GM15510 (cell line): ENCODE data around the gene ZCCHC7.

Experiments used
- POLR2A ChIP-seq: IDR thresholded peaks from 3 replicates; pipeline ENCODE4 v1.6.1; 2011; ENCODE audit warnings: borderline replicate concordance; ENCODE audit not compliant: insufficient read length; ENCODE audit errors: extremely low read depth

Gene ZCCHC7

DNA sequence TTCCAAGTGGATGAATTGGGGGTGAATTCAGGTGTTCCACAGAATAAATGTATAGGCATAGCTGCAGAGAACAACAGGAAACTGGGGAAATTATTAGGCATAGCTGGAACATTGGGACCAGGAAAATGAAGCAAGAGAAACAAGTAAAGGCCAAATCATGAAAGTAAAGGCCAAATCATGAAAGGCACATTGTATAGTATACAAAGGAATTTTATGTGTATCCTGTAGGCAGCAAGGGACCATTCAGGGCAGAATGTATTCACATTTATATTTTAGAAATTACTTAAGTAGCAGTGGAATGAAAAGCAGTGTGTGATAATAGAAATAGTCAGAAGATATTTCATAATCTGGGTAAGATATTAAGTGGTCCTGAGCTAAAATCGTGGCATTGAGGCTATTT is 174.8 kb downstream of the ZCCHC7 start:
- no peak for TF ChIP-seq POLR2A

DNA sequence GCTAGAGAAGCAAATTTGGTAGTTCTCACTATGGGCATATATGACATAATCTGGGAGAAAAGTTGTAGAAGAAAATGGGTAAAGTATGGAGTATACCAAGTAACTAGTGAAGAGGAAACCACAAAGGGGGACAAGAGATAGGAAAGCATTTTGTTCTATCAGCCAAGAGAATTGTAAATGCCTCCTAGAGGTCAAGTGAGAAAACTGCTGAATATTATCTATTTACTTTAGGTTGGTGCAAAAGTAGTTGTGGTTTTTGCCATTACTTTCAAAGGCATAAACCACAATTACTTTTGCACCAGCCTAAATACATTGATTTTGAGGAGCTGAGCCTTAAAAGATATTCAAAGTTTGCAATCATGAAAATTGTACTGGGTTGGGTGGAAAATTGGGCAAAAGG is 175.4 kb downstream of the ZCCHC7 start:
- TF ChIP-seq POLR2A = no peak

DNA sequence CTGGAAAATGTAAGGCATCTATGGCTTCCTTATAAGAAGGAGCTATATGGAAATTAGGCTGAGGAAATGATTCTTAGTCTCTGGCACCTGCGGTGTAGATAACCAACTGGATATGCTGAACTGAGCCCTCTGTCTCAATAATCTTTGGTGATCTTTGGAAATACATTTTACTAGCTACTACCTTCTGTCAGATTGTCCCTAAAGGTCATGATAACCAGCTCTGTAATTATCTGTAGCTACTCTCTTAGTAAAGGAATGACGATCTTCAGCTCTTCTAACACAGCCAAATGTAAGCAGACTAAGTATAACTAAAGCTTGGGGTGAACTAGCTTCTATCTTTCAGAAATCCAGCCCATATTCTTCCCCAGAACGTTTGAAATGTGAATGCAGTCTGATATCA is 177.2 kb downstream of the ZCCHC7 start:
- TF ChIP-seq POLR2A = no peak

DNA sequence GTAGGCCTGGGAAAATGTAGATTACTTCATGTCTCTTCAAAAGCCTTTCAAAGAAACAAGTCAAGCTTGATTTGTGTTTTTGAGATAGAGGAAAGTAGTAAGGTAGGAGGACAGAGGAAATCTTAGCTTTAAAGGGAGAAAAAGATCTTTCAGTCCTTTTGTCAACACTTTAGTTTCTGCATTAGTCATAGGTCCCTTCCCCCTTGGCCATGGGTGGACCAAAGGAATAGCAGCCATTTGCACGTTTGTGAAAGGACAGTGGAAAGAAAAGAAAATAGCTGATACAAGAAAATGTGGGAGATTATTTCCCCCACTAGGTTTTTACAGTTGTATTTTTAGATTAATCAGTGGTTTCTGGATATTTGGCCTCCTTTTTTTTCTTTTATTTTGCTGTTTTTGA is 180.2 kb downstream of the ZCCHC7 start:
- no peak for TF ChIP-seq POLR2A

DNA sequence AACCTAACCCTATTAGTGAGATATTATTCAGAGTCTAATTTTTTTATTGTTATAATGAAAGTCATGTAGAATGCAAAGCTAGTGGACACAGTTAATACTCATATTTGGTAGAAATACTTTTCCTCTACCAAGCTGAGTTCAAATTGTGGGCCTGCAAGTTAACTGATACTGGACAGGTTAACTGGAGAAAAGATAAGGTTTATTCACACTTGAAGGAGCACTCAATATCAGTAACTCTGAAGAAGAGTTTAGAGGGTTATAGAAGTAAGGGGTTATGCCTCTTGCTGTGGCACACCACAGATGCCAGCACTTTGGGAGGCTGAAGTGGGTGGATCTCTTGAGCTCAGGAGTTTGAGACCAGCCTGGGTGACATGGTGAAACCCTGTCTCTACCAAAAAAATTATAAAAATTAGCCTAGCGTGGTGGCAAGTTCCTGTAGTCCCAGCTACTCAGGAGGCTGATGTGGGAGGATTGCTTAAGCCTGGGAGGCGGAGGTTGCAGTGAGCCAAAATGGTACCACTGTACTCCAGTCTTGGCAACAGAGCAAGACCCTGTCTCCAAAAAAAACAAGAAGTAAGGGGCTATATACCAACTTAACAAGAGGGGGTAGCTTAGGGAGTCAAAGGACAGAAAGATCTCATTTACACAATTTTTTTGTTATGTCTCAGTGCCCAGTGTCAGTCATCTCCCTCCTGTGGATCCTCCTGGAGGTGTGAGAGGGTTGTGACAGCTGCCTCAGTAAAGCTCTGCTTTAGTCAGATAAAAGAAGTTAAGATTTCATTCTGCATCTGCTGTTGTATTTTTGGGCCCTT is 180.9 kb downstream of the ZCCHC7 start:
- no peak for TF ChIP-seq POLR2A

DNA sequence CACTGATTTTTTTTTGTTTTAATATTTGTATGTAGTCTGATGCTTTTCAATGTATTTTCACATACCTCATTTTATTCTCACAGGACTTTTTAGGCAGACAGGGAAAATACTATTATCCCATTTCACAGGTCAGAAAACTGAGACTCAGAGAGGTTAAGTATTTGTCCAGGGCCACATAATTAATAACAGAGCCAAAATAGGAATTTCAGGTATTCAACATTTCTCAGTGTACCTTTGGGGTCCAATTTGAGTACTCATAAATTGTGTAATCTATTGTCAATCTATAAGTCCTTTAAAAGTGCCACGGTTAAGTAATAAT is 181.4 kb downstream of the ZCCHC7 start:
- TF ChIP-seq POLR2A = no peak

DNA sequence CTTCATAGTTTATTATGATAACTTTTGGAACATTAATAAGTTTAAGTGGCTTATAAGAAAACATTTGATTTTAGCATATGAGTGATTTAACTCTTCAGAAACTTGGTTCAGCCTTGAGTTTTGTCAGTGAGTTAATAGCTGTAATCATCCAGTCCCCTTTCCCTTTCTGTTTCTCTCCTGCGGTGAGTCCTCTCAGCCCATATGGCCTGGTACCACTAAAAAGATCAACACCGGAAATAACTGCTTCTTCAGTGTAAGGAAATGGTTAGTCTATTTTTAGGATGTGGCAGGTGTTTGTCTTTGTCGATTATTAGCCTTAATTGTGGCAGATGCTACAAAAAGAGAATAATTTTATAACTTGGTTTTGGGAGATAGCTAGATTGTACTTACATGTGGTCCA is 181.9 kb downstream of the ZCCHC7 start:
- no peak for TF ChIP-seq POLR2A

DNA sequence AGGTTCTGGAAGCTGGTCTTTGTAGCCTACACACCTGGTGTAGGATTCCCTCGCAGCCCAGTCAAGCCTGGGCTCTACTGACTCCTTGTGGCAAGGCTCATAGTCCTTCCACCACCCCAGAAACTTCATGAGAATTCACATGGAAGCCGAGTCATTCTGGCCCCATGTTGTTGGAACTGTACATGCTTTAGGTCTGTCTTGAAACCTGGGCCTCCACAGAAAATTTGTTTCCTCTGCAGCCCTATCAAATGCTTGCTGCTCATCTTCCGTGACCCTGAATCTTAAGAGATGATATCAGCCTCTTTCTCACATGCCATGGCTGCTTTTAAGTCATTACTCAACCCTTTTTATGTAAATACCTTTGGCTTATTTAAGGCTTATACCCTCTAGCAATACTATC is 188.8 kb downstream of the ZCCHC7 start:
- TF ChIP-seq POLR2A = no peak

DNA sequence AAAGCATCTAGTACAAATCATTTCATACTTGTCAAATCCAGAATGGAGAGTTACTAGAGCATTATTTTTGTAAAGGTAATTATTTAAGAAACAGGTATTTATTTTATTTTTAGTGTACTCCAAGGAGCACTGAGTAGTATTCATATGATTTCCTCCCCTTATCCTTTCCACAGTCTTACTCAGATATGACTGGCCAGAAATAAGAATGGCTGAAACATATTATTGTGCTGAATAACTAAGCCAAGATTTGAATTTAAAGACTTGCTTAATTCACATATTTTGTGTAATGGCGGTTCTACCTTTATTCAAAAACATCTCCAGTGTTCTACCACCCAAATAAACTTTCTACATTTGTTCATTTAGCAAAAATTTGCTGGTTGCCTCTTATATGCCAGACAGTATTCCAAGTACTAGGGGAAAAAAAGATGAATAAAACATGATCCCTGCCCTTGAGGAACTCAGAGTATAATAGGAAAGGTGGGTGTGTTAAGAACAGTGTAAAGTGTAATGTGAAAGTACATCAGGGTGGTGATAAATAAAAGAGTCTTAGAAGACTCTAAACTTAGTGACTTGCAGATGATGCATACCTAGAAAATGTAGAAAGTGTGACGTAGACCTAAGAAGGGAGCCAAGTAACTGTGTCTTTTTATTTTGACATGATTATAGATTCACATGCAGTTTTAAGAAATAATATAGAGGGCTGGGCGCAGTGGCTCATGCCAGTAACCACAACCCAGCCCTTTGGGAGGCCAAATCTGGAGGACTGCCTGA is 191.7 kb downstream of the ZCCHC7 start:
- TF ChIP-seq POLR2A = no peak

DNA sequence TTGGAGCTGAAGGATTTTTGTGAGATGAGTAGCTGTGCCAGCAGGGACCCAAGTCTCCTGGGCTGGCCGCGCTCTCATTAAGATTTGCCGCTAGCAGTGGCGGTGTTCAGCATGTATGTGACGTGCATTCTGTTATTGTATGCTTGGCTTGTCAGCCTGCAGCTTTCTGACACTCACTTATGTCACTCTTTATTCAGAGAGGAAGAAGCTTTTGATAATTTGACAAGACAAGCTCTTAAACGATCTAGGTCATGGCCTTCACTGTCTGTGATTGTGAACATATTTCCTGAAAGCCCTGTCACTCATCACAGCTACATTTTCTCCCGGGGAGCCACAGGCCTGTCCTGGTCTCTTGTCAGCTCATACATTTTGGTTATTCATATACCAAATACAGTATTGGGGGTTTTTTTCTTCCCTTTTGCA is 203.9 kb downstream of the ZCCHC7 start:
- TF ChIP-seq POLR2A = no peak

DNA sequence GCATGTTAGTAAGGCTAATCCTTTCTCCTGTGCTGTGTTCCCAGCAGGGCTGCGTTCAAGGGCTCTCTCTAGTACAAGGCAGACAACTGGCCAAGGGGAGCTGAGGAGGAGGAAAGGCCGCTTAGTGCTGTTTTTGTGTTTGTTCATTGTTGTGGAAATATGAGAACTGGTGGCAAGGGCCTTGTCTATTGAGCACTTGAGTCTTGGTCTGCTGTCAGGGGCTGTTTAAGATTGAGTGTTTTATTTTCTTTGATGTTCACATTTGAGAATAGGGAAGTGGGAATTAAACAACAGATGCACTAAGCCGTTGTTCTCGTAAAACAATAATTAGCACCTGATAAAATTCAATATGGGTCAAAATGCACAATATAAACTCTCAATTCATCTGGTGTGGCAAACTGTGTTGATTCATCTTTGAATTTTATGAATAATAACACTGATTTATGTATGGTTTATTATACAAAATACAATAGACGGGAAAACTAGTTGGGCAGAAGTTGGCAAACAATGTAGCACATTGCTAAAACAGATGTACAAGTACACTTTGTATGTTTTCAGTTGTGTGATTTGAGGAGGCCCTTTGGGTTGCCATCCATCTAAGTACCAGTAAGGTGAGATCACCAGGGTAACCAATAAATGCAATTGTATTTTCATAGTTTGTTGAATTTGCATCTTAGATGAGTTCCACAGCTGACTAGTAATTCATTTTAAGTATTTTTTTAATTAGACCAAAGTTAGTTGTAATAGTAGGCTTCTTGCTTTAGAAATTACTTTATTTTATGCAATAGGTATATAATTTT is 204.5 kb downstream of the ZCCHC7 start:
- TF ChIP-seq POLR2A = no peak

DNA sequence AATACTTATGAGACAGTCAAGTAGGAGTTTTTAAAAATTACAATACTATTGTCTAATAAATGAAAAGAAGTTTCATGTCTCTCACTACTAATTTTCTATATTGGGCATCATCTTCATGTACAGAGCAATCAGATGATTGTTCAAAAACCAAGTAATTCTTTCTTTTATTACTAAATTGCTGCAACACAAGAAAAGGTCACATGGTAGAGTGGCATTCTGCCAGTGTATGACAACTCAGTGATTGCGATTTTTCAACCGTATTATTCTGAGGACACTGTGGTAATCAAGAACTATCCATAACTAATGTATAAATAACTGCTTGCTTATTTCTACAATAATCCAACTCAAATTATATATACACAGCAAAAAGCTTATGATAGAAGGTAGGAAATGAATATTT is 205.4 kb downstream of the ZCCHC7 start:
- TF ChIP-seq POLR2A = no peak

DNA sequence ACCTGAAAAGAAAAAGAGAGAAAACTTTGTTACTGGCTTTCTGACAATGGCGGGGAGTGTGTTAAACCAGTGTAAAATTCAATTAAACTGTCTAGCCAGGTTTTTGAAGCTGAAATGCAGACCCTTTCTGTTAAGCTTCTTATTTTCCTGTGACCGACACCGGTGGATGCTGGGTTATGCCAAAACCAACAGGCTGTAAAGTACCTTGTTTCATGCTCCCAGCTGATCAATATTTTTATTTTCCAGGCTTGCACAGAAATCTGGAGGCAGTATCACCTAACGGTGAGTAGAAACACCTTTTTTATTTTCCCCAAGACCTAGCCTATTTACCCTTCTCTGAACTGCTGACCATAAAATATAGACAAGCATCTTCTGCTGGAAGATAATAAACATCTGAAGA is 207.2 kb downstream of the ZCCHC7 start:
- TF ChIP-seq POLR2A = no peak

DNA sequence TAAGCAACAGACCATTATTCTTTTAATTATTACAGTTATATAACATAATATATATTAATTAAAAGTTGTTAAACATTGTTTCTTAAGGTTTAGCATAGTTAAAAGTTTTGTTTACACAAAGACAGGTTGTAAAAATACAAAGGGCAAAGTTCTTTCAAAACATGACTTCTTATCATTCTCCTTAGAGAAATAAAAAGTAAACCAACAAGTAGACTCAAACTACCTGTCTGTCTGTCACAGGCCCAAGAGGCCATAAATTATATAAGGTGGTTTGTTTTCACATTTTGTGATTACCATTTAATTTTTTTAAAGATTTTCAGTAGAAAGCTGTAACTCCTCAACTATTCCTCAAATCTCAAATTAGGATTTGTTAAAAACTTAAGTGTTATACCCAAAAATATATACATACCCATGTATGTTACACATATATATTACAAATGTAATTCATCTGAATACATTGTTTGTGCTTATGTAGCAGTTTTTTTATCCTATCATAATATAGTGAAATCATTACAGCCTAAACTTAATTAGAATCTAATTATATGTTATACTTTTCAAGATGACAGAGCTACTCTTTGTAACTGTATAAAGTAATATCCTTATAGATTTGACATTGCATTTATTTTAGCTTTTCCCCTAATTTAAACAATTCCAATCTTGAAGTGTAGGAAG is 208.3 kb downstream of the ZCCHC7 start:
- no peak for TF ChIP-seq POLR2A

DNA sequence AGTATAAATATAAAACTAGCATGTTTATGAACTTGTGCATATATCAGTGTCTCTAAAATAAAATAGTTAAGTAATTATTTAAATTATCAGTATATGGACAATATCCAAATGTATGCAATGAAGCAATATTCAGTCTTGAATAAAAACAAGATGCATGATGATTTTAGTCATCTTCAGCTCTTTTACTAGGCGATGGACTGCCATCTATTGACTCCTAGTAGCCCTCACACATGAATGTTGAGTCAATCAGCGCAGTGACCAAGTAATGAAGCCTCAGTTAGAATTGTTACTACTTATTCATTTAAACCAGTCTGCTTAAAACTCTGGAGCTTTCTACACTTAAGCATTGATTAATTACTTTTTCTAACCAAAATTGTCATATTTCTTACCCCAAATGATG is 209.2 kb downstream of the ZCCHC7 start:
- TF ChIP-seq POLR2A = no peak

DNA sequence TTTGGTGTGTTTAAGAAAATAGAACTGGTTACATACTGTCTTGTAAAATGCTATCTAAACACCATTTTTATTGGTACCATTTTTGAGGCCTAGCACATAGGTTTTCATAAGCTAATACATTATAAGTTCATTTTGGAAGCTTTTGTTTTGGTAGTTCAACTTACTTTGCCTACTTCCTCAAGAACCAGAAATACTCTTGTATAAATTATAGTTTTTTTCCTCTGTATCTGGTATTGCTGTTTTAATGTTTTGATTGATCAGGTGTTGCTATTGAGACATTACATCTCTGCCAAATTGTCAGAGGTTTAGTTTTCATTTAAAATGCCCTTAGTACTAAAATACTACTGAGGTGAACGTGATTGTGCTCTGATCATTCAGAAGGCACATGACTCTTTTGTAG is 211.5 kb downstream of the ZCCHC7 start:
- TF ChIP-seq POLR2A = no peak

DNA sequence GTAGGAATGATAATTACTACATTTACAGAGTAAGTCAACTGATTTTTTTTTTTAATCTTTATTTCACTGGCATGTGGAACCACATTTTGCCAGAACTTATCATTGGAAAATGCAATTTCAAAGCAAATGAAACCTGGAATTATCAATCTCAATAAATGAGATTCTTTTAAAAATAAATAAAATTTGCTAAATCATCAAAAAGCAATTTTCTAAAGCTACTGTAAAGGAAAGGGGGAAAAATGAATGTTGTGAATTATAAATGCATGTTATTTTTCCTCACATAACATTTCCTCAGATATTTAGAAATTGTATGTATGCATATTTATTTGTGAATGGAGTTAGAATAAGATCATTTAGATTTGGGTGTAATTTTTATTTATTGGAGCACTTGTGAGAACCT is 212.2 kb downstream of the ZCCHC7 start:
- TF ChIP-seq POLR2A = no peak
